ENCODE data around the gene BEST2. TPM values are rescaled to one million over a fixed set of nuclear protein-coding genes. Genes with fewer than 3 reads are reported as not detected.
"Not testable (repeated sequence)": the region's sequence is repeated elsewhere in the genome, so short reads cannot be mapped to it uniquely, and the experiment has no call there.

Gene BEST2
- under 1 TPM; 0.06 TPM for polyA plus RNA-seq

DNA sequence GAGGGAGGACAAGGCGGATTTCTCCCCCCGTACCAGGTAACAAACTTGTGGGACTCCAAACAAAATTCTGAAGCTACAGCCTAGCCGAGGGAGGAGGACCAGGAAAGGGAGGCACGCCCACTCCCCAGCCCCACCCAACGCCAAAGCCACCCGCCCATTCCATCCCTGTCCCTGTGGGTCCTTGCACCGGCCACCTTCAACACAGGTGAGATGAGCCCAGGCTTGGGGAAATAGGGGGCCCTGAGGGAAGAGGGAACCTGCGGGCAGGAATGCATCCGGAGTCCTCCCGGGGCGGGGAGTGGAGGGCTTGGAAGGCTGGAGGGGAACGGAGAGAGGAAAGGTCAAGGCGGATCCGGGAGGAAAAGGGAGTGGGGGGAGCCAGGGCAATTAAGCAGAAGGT lies at the start of gene BEST2:
TSS of gene BEST2 (plus strand) at position 157 of the 400 bp plus-strand sequence. CDS start 802 bp downstream, outside the sequence.
- Histone ChIP-seq H3K27me3 (ENCODE audit: control insufficient read depth in 1 of 2, insufficient read depth in 2 of 2, low read length in 2 of 2) (no peaks in the 10 kb centered on the region), H3K27ac (ENCODE audit: low read depth in 2 of 2, low read length in 1 of 2) (peak within 1 kb of the TSS in 1 of 2 donors; percentile 7)
- WGBS, 2 donors, result 31 to 39% methylated on average over 14 of the region's 14 CpGs

DNA sequence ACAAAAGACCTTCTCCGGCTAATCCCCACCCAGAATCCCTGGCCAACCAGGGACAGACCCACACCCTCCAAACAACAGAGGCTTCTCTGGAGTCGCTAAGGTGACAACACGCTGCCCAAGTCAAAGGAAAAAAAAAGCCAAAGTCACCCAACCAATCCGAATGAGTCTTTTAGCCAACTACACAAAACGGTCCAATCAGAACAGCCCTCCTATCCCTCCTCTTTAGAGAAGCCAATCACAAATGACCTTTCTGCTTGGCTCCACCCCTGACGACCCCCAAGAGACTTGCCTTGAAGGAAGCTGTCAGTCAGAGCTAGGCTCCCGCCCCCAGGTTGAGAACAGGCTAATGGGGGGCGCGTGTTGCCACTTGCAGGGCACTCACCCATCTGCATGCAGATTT lies 48.5 kb upstream of the BEST2 start:
- 65 to 70% methylated on average over 9 of the region's 9 CpGs for WGBS, 2 donors
- H3K4me3 ChIP-seq (ENCODE audit: low read depth in 1 of 2, low read length in 2 of 2), result no peak overlapping the region
- H3K36me3 ChIP-seq (ENCODE audit: control insufficient read depth in 2 of 2, insufficient read depth in 2 of 2, low read length in 1 of 2), result peaks cover 34 to 50% of the 10 kb centered on the region in 2 donors
- H3K4me1 ChIP-seq (ENCODE audit: control insufficient read depth in 2 of 2, insufficient read depth in 2 of 2, low read length in 1 of 2), result no peaks in the 10 kb centered on the region
- H3K27me3 ChIP-seq (ENCODE audit: control insufficient read depth in 1 of 2, insufficient read depth in 2 of 2, low read length in 2 of 2), result no peaks in the 10 kb centered on the region
- H3K27ac ChIP-seq (ENCODE audit: low read depth in 2 of 2, low read length in 1 of 2), result no peak overlapping the region
- H3K9me3 ChIP-seq (ENCODE audit: control insufficient read depth in 2 of 2, insufficient read depth in 1 of 2, low read depth in 1 of 2, low read length in 1 of 2), result no peaks in the 10 kb centered on the region

More for the DNA sequence above, at the start of gene BEST2:
- Histone ChIP-seq H3K4me3 (ENCODE audit: low read depth in 1 of 2, low read length in 2 of 2) (no peak within 1 kb of the TSS), H3K4me1 (ENCODE audit: control insufficient read depth in 2 of 2, insufficient read depth in 2 of 2, low read length in 1 of 2) (peaks cover 0 to 14% of the 10 kb centered on the region in 2 donors), H3K9me3 (ENCODE audit: control insufficient read depth in 2 of 2, insufficient read depth in 1 of 2, low read depth in 1 of 2, low read length in 1 of 2) (peaks cover 0 to 3% of the 10 kb centered on the region in 2 donors), H3K36me3 (ENCODE audit: control insufficient read depth in 2 of 2, insufficient read depth in 2 of 2, low read length in 1 of 2) (peaks cover 0 to 11% of the 10 kb centered on the region in 2 donors)

DNA sequence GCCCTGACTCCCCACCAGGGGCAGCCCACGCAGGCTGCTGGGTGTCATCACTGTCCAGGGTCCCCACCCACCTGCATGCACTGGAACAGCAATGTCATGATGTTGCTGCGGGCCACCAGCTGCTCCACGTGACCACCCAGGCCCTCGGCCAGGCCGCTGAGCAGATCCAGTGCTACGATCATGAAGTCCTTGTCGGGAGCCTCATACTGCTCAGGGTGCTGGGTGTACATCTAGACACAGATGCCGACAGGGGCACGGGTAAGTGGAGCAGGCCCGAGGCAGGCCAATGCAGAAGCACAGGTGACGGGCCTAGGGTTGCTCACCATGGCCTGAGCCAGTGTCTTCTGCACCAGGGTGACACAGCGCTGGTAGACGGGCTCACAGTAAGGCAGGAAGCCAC lies 46.4 kb upstream of the BEST2 start:
- Histone ChIP-seq H3K36me3 (ENCODE audit: control insufficient read depth in 2 of 2, insufficient read depth in 2 of 2, low read length in 1 of 2) (peaks cover 36 to 58% of the 10 kb centered on the region in 2 donors), H3K9me3 (ENCODE audit: control insufficient read depth in 2 of 2, insufficient read depth in 1 of 2, low read depth in 1 of 2, low read length in 1 of 2) (no peaks in the 10 kb centered on the region), H3K27ac (ENCODE audit: low read depth in 2 of 2, low read length in 1 of 2) (no peak overlapping the region), H3K4me3 (ENCODE audit: low read depth in 1 of 2, low read length in 2 of 2) (no peak overlapping the region), H3K27me3 (ENCODE audit: control insufficient read depth in 1 of 2, insufficient read depth in 2 of 2, low read length in 2 of 2) (no peaks in the 10 kb centered on the region), H3K4me1 (ENCODE audit: control insufficient read depth in 2 of 2, insufficient read depth in 2 of 2, low read length in 1 of 2) (no peaks in the 10 kb centered on the region)
- WGBS, 2 donors, result 92 to 93% methylated on average over 13 of the region's 13 CpGs

DNA sequence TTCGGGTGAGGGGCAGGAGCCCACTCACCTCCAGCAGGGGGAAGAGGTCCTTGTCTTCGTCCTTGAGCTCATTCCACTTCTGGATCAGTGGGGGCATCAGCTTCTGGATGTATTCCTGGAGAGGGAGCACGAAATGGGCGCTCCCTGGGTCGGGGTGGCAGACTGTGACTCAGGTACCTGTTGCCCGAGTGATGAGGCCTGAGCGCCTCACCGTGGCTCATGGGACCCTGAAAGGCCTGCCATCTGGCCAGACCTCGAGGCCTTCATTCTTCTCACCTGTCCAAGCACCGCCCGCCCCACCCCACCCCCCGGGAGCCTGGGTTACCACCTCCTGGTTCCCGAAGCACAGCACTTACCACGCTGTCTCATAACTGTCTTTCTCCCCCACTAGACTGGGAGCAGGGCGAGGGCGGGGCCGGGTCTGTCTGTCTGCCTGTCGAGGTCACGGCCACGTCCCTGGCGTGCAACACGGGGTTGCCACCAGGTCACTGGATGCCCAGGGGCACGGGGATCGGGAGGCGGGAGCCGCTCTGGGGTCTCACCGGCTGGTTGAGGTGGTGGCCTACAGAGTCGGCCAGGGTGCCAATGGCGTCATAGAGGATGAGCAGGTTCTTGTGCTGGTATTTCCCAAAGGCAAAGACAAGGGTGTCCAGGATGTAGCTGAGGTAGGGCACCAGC lies 45.8 kb upstream of the BEST2 start:
- Histone ChIP-seq H3K4me1 (ENCODE audit: control insufficient read depth in 2 of 2, insufficient read depth in 2 of 2, low read length in 1 of 2) (no peaks in the 10 kb centered on the region), H3K9me3 (ENCODE audit: control insufficient read depth in 2 of 2, insufficient read depth in 1 of 2, low read depth in 1 of 2, low read length in 1 of 2) (no peaks in the 10 kb centered on the region), H3K36me3 (ENCODE audit: control insufficient read depth in 2 of 2, insufficient read depth in 2 of 2, low read length in 1 of 2) (peaks cover 33 to 58% of the 10 kb centered on the region in 2 donors), H3K27me3 (ENCODE audit: control insufficient read depth in 1 of 2, insufficient read depth in 2 of 2, low read length in 2 of 2) (no peaks in the 10 kb centered on the region), H3K4me3 (ENCODE audit: low read depth in 1 of 2, low read length in 2 of 2) (no peak overlapping the region), H3K27ac (ENCODE audit: low read depth in 2 of 2, low read length in 1 of 2) (no peak overlapping the region)
- WGBS, 2 donors, result 90 to 92% methylated on average over 29 of the region's 29 CpGs

DNA sequence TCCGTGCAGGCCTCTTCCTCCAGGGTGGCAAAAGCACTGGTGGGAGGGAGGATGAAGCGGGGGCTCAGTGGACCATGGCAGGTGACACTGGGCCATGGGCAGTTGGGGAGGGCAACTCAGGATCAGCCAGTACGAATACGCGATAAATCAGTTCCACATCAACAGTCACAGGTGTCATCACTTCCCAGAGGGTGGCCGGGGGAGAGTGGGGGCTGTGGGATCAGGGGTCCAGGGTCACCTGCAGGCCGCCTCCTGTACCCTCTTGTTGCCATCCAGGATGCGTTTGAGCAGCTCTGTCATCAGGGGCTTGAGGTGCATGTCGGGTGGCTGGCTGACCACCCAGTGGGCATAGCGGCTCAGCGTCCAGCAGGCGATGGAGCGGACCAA lies 45.3 kb upstream of the BEST2 start:
- H3K4me1 ChIP-seq (ENCODE audit: control insufficient read depth in 2 of 2, insufficient read depth in 2 of 2, low read length in 1 of 2), result no peaks in the 10 kb centered on the region
- no peaks in the 10 kb centered on the region for H3K9me3 ChIP-seq (ENCODE audit: control insufficient read depth in 2 of 2, insufficient read depth in 1 of 2, low read depth in 1 of 2, low read length in 1 of 2)
- 93 to 95% methylated on average over 13 of the region's 13 CpGs for WGBS, 2 donors
- no peak overlapping the region for H3K4me3 ChIP-seq (ENCODE audit: low read depth in 1 of 2, low read length in 2 of 2)
- no peaks in the 10 kb centered on the region for H3K27me3 ChIP-seq (ENCODE audit: control insufficient read depth in 1 of 2, insufficient read depth in 2 of 2, low read length in 2 of 2)
- H3K27ac ChIP-seq (ENCODE audit: low read depth in 2 of 2, low read length in 1 of 2), result no peak overlapping the region
- H3K36me3 ChIP-seq (ENCODE audit: control insufficient read depth in 2 of 2, insufficient read depth in 2 of 2, low read length in 1 of 2), result peaks cover 31 to 56% of the 10 kb centered on the region in 2 donors

DNA sequence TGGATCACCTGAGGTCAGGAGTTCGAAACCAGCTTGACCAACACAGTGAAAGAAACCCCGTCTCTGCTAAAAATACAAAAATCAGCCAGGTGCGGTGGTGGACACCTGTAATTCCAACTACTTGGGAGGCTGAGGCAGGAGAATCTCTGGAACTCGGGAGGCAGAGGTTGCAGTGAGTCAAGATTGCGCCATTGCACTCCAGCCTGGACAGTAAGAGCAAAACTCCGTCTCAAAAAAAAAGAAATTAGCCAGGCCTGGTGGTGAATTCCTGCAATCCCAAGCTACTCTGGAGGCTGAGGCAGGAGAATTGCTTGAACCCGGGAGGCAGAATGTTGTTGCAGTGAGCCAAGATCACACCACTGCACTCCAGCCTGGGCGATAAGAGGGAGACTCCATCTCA lies 43.0 kb upstream of the BEST2 start:
- Histone ChIP-seq H3K36me3 (ENCODE audit: control insufficient read depth in 2 of 2, insufficient read depth in 2 of 2, low read length in 1 of 2) (peaks cover 25 to 44% of the 10 kb centered on the region in 2 donors), H3K4me3 (ENCODE audit: low read depth in 1 of 2, low read length in 2 of 2) (no peak overlapping the region), H3K27me3 (ENCODE audit: control insufficient read depth in 1 of 2, insufficient read depth in 2 of 2, low read length in 2 of 2) (no peaks in the 10 kb centered on the region), H3K27ac (ENCODE audit: low read depth in 2 of 2, low read length in 1 of 2) (no peak overlapping the region), H3K4me1 (ENCODE audit: control insufficient read depth in 2 of 2, insufficient read depth in 2 of 2, low read length in 1 of 2) (no peaks in the 10 kb centered on the region), H3K9me3 (ENCODE audit: control insufficient read depth in 2 of 2, insufficient read depth in 1 of 2, low read depth in 1 of 2, low read length in 1 of 2) (no peaks in the 10 kb centered on the region)
- 94 to 95% methylated on average over 8 of the region's 8 CpGs for WGBS, 2 donors

DNA sequence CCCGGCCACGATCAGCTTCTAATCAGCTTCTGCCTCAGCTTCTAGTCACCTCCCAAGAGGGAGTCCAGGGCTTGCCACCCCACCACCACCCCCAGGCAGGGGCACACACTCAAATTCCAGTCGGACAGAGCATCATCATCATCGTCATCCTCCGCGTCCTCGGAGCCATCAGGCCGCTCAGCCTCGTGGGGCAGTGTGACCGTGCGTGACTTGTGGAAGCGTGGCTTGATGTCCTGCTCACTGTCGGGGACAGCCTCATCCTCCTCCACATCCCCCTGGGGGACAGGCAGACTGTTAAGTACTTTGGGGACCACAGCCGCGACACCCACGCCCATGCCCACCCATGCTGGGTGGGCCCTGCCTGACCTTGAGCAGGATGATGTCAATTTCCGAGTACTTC lies 40.4 kb upstream of the BEST2 start:
- H3K9me3 ChIP-seq (ENCODE audit: control insufficient read depth in 2 of 2, insufficient read depth in 1 of 2, low read depth in 1 of 2, low read length in 1 of 2), result no peaks in the 10 kb centered on the region
- 93 to 94% methylated on average over 17 of the region's 17 CpGs for WGBS, 2 donors
- no peak overlapping the region for H3K27ac ChIP-seq (ENCODE audit: low read depth in 2 of 2, low read length in 1 of 2)
- no peak overlapping the region for H3K4me3 ChIP-seq (ENCODE audit: low read depth in 1 of 2, low read length in 2 of 2)
- no peaks in the 10 kb centered on the region for H3K4me1 ChIP-seq (ENCODE audit: control insufficient read depth in 2 of 2, insufficient read depth in 2 of 2, low read length in 1 of 2)
- H3K36me3 ChIP-seq (ENCODE audit: control insufficient read depth in 2 of 2, insufficient read depth in 2 of 2, low read length in 1 of 2), result peaks cover 23 to 45% of the 10 kb centered on the region in 2 donors
- no peaks in the 10 kb centered on the region for H3K27me3 ChIP-seq (ENCODE audit: control insufficient read depth in 1 of 2, insufficient read depth in 2 of 2, low read length in 2 of 2)

DNA sequence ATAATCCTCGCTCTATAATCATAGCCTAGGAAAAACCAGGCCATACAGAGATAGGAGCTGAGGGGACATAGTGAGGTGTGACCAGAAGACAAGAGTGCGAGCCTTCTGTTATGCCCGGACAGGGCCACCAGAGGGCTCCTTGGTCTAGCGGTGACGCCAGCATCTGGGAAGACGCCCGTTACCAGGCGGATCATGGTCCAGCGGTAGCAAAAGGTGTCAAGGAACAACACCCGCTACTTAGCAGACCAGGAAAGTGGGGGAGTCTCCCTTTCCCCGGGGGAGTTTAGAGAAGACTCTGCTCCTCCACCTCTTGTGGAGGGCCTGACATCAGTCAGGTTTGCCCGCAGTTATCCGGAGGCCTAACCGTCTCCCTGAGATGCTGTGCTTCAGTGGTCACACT lies 39.5 kb upstream of the BEST2 start:
- 41 to 64% methylated on average over 9 to 12 of the region's 14 CpGs for WGBS, 2 donors
- H3K4me3 ChIP-seq (ENCODE audit: low read depth in 1 of 2, low read length in 2 of 2); H3K4me1 ChIP-seq (ENCODE audit: control insufficient read depth in 2 of 2, insufficient read depth in 2 of 2, low read length in 1 of 2); H3K27ac ChIP-seq (ENCODE audit: low read depth in 2 of 2, low read length in 1 of 2); H3K9me3 ChIP-seq (ENCODE audit: control insufficient read depth in 2 of 2, insufficient read depth in 1 of 2, low read depth in 1 of 2, low read length in 1 of 2); H3K27me3 ChIP-seq (ENCODE audit: control insufficient read depth in 1 of 2, insufficient read depth in 2 of 2, low read length in 2 of 2): not testable (repeated sequence)
- peaks cover 19 to 42% of the 10 kb centered on the region in 2 donors for H3K36me3 ChIP-seq (ENCODE audit: control insufficient read depth in 2 of 2, insufficient read depth in 2 of 2, low read length in 1 of 2)

DNA sequence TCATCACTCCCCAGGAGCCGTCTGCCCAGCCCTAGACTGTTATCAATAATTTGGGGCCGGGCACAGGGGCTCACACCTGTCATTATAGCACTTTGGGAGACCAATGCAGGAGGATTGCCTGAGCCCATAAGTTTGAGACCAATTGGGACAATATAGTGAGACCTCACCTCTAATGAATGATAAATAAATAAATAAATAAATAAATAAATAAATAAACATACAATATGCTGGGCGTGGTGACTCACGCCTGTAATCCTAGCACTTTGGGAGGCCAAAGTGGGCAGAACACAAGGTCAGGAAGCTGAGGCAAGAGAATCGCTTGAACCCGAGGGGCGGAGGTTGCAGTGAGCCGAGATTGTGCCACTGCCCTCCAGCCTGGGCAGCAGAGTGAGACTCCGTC lies 38.3 kb upstream of the BEST2 start:
- H3K36me3 ChIP-seq (ENCODE audit: control insufficient read depth in 2 of 2, insufficient read depth in 2 of 2, low read length in 1 of 2), result peaks cover 19 to 42% of the 10 kb centered on the region in 2 donors
- not testable (repeated sequence) for H3K4me1 ChIP-seq (ENCODE audit: control insufficient read depth in 2 of 2, insufficient read depth in 2 of 2, low read length in 1 of 2); H3K27me3 ChIP-seq (ENCODE audit: control insufficient read depth in 1 of 2, insufficient read depth in 2 of 2, low read length in 2 of 2); H3K4me3 ChIP-seq (ENCODE audit: low read depth in 1 of 2, low read length in 2 of 2); H3K27ac ChIP-seq (ENCODE audit: low read depth in 2 of 2, low read length in 1 of 2); H3K9me3 ChIP-seq (ENCODE audit: control insufficient read depth in 2 of 2, insufficient read depth in 1 of 2, low read depth in 1 of 2, low read length in 1 of 2)
- WGBS, 2 donors, result 90 to 95% methylated on average over 9 of the region's 9 CpGs

DNA sequence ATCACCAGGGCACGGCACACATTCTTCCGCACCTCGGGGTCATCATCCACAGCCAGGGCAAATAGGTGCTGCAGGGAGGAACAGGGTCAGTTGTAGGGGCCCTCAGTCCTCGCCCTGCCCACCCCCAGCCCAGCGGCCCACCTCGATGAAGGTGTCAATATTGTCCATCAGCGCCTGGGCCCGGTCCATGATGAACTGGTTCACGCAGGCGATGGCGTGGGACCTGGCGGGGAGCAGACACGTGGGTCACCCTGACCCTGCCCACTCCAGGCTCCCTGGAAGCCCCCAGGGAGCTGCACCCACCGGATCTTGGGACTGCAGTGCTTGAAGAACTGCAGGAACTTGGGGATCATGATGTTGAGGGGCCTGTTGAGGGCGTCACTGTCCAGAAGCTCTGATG lies 36.5 kb upstream of the BEST2 start:
- WGBS, 2 donors, result 94 to 95% methylated on average over 15 of the region's 15 CpGs
- Histone ChIP-seq H3K4me3 (ENCODE audit: low read depth in 1 of 2, low read length in 2 of 2) (no peak overlapping the region), H3K4me1 (ENCODE audit: control insufficient read depth in 2 of 2, insufficient read depth in 2 of 2, low read length in 1 of 2) (peaks cover 0 to 4% of the 10 kb centered on the region in 2 donors), H3K36me3 (ENCODE audit: control insufficient read depth in 2 of 2, insufficient read depth in 2 of 2, low read length in 1 of 2) (peaks cover 17 to 42% of the 10 kb centered on the region in 2 donors), H3K27me3 (ENCODE audit: control insufficient read depth in 1 of 2, insufficient read depth in 2 of 2, low read length in 2 of 2) (no peaks in the 10 kb centered on the region), H3K9me3 (ENCODE audit: control insufficient read depth in 2 of 2, insufficient read depth in 1 of 2, low read depth in 1 of 2, low read length in 1 of 2) (no peaks in the 10 kb centered on the region), H3K27ac (ENCODE audit: low read depth in 2 of 2, low read length in 1 of 2) (no peak overlapping the region)
